ENCODE data around the gene NKX6-2.

The NKX6-2 gene

DNA sequence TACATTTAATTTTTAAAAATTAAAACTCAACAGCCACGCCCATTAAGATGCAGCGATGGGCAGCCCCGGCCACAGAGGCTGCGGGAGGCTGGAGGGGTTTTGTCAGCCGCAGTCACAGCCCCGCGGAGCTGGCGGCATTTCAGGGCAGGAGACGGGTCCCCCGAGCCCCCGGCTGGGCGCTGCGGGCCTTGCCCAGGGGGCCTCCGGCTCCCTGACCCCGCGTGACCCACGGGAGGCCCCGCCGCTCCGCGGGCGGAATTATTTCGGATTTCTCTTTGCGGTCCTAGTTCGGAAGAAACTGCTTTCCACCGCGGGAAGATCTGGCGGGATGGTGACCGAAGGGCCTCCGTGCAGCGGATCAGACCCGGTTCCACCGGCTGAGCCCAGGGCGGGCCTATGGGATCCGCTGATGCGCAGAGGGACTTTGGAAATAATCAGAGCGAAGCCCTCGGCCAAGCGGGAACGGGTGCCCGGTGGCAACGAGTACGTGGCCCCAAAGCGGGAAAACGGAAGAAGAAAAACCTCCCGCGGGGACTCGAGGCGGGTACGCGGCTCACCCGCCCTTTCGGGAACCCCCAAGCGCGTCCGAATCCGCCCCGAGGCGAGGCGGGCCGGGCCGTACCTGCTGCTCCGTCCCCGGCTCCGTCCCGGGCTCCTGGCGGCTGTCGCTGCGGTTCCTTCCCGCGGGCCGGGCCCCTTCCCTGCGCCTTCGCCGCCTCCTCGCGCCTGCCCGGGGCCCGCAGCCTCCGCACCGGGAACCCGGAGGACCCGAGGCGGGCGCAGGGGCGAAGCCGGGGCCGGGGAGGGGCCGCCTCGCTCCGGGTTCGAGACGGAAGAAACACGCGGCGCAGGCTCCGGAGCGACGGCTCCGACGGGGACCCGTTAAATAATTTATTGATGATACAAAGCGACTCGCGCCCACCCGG, 1.7 kb downstream of the NKX6-2 start:
- TF ChIP-seq, protein P1, sequence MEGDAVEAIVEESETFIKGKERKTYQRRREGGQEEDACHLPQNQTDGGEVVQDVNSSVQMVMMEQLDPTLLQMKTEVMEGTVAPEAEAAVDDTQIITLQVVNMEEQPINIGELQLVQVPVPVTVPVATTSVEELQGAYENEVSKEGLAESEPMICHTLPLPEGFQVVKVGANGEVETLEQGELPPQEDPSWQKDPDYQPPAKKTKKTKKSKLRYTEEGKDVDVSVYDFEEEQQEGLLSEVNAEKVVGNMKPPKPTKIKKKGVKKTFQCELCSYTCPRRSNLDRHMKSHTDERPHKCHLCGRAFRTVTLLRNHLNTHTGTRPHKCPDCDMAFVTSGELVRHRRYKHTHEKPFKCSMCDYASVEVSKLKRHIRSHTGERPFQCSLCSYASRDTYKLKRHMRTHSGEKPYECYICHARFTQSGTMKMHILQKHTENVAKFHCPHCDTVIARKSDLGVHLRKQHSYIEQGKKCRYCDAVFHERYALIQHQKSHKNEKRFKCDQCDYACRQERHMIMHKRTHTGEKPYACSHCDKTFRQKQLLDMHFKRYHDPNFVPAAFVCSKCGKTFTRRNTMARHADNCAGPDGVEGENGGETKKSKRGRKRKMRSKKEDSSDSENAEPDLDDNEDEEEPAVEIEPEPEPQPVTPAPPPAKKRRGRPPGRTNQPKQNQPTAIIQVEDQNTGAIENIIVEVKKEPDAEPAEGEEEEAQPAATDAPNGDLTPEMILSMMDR (IDR thresholded peaks at IDR 0.05; ENCODE audit: borderline replicate concordance, insufficient read depth, low read depth, low read length) = no peak
- no peak overlapping the region for H3K4me3 ChIP-seq (ENCODE audit: low read depth, low read length)

DNA sequence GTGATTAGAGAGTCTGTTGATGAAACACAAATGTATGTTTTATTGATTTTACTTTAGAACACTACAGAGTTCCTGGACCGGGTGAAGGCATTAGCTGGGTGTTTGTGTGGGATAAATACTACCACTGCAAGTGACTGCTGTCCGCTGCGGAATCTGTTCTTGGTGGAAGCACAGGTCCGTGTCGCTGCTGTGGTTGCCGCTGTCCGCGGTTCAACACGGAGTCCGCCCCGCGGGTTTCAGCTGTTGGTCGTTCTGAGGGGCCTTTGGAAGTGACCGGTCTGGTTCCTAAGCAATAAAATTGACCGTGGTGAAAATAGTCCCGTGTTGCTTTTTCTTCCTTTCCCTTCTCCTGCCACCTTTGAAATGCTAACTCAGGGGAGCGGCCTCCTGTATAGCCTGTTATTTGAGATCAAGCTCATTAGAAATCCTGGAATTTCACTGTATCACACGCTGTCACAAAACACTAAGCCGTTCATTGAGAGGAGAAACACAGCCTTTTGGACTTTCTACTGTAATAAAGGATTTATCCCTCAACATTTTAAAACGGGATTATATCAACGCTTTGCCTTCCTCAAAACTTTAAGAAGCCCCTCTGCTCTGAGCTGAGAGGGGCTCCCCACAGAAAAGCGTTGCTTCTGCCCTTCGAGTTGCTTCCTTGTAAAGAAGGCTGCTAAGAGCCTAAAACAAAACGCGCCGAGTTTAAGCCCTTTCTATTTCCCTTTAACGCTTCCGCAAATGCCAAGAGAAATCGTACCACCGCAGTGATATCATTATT, 2.6 kb downstream of the NKX6-2 start:
- TF ChIP-seq, protein P1 (IDR thresholded peaks at IDR 0.05; ENCODE audit: borderline replicate concordance, insufficient read depth, low read depth, low read length) = no peak
- H3K4me3 ChIP-seq (ENCODE audit: low read depth, low read length) = no peak overlapping the region

DNA sequence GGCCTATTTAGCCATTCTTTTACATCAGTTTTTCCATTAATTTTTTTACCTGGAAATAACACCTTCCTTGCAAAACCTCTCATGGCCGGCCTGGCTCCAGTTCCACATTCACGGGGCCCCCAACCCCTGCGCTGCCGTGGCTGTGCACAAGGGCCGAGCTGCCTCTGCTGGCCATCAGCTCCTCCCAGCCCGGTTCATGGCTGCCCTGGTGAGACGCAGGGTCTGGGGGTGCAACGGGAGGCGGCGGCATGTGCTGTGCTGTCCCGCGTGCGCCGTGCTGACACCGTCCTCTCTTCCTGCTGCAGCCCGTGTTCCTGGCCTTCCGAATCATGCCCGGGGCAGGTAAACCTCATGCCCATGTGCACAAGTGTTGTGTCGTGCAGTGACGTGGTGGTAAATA, 4.4 kb downstream of the NKX6-2 start:
- H3K4me3 ChIP-seq (ENCODE audit: low read depth, low read length) = no peak overlapping the region
- TF ChIP-seq, protein P1 (IDR thresholded peaks at IDR 0.05; ENCODE audit: borderline replicate concordance, insufficient read depth, low read depth, low read length) = no peak

DNA sequence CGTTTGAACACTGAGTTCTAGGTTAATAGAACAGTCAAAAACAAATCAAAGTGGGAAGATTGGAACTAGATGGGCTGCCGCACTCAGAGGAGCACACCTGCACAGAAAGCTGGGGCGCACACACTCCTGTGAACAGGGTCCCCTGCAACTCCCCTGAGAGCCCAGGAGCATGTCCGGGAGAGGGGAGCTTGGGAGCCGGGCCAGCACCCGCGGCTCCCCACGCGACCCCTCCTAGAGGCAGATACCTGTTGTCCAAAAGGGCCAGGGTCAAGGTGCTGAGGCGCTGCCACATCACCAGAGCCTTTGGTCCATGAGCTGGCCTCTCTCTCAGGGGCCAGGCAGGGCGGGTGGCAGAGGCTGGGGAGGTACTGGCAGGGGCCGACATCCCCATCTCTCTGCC, 5.6 kb downstream of the NKX6-2 start:
- TF ChIP-seq, protein P1 (IDR thresholded peaks at IDR 0.05; ENCODE audit: borderline replicate concordance, insufficient read depth, low read depth, low read length) = no peak
- no peak overlapping the region for H3K4me3 ChIP-seq (ENCODE audit: low read depth, low read length)

DNA sequence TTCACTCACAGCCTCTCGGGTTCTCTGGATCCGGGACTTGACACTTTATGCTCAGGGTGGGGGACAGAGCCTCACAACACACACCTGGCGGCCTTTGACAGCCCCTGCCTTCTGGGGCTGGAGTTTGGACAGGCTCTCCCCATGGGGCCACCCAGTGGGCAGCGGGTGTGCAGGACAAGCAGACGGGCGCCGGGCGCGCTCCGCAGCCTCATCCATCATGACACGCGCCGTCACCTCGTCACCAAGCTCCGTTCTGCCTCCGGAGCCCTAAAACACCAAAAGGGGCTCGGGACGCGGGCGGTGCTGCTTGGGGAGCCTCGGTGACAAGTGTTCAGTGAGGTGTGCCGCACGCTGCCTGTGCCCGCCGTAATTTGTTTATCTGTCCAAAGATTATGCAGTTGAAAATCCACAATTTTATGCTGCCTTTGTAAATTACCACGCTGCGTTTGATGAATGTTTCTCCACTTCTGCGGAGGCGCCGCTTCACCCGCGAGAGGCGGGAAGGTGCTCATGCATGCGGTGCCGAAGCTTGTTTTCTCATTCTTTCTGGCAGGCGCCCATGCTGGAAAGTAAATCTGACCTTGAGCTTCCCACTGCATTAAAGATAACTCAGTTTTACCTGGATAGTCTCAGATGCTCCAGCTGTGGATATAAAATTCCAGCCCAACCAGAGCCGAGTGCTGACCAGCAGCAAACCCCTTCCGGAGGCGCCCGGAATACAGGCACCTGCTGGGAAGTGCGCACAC, 6.2 kb downstream of the NKX6-2 start:
- TF ChIP-seq, protein P1 (IDR thresholded peaks at IDR 0.05; ENCODE audit: borderline replicate concordance, insufficient read depth, low read depth, low read length) = no peak
- H3K4me3 ChIP-seq (ENCODE audit: low read depth, low read length) = no peak overlapping the region

DNA sequence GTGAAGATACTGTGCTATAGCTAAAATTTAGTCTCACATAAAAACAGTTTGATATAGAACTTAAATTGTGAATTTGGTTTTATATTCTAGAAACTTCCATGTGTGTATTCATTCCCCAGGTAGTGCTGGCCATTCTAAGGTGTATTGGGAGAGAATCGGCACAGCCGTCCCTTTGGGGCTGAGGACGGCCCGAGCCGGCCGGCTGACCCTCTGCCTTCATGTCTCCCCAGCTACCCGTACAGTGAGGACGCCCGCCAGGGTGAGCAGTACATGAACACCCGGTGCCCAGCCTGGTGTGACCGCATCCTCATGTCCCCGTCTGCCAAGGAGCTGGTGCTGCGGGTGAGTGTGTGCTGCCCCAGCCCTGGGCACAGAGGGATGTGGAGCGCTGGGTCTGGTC, 8.5 kb downstream of the NKX6-2 start:
- no peak overlapping the region for H3K4me3 ChIP-seq (ENCODE audit: low read depth, low read length)
- TF ChIP-seq, protein P1 (IDR thresholded peaks at IDR 0.05; ENCODE audit: borderline replicate concordance, insufficient read depth, low read depth, low read length) = no peak
